ENCODE results near the gene ITPR3. TPM values are rescaled to one million over a fixed set of nuclear protein-coding genes. Genes with fewer than 3 reads are reported as not detected.

The ITPR3 gene
- total RNA-seq, 3 donors from 2014 or later (not counting 1 experiment from before 2014, with no cell fraction given) = 45.5 to 66.7 (median 46.0) TPM

- H3K27ac ChIP-seq (ENCODE audit: low read length) = peak overlapping the region; percentile 8
- 97% methylated on average over 2 of the region's 2 CpGs for WGBS (ENCODE audit: insufficient coverage)
- Mint-ChIP-seq H3K4me3 (no peak overlapping the region), H3K36me3 (no peaks in the 10 kb centered on the region), H3K9me3 (no peaks in the 10 kb centered on the region), H3K27ac (peak overlapping the region; percentile 77 to 81), H3K27me3 (ENCODE audit: low read depth in 2 of 2) (no peaks in the 10 kb centered on the region), H3K4me1 (peaks cover 12 to 35% of the 10 kb centered on the region in 2 donors)
- H3K9me3 ChIP-seq (ENCODE audit: control insufficient read depth, insufficient read depth, low read length) = no peaks in the 10 kb centered on the region
- no peak for DNase-seq
- no peak for TF ChIP-seq CTCF (IDR thresholded peaks at IDR 0.05)
- H3K36me3 ChIP-seq (ENCODE audit: control insufficient read depth, insufficient read depth, low read length) = no peaks in the 10 kb centered on the region
- intact Hi-C loops (cut with micrococcal nuclease) = no loop called here
- H3K27me3 ChIP-seq (ENCODE audit: control insufficient read depth, insufficient read depth, low read length) = no peaks in the 10 kb centered on the region
- peaks cover 37% of the 10 kb centered on the region for H3K4me1 ChIP-seq (ENCODE audit: control insufficient read depth, insufficient read depth, low read length)
- no peak overlapping the region for H3K4me3 ChIP-seq (ENCODE audit: low read length)
- ATAC-seq = no peak
Measured at GRCh38 chr6:33616113-33616512, 5.0 kb upstream of the ITPR3 start.

GRCh38 chr6:33616913-33617312, 4.2 kb upstream of the ITPR3 start:
- Mint-ChIP-seq H3K27ac (peak overlapping the region; percentile 77 to 81), H3K4me1 (peaks cover 12 to 40% of the 10 kb centered on the region in 2 donors), H3K27me3 (ENCODE audit: low read depth in 2 of 2) (no peaks in the 10 kb centered on the region), H3K4me3 (peak overlapping the region; percentile 74), H3K36me3 (no peaks in the 10 kb centered on the region), H3K9me3 (no peaks in the 10 kb centered on the region)
- DNase-seq (peak in 1 of 2 donors; percentile 57), ATAC-seq (peak; percentile 57 to 83 (median 58))
- Histone ChIP-seq H3K4me3 (ENCODE audit: low read length) (no peak overlapping the region), H3K4me1 (ENCODE audit: control insufficient read depth, insufficient read depth, low read length) (peaks cover 42% of the 10 kb centered on the region), H3K27ac (ENCODE audit: low read length) (peak overlapping the region; percentile 47), H3K36me3 (ENCODE audit: control insufficient read depth, insufficient read depth, low read length) (no peaks in the 10 kb centered on the region), H3K9me3 (ENCODE audit: control insufficient read depth, insufficient read depth, low read length) (no peaks in the 10 kb centered on the region), H3K27me3 (ENCODE audit: control insufficient read depth, insufficient read depth, low read length) (no peaks in the 10 kb centered on the region)
- intact Hi-C loops (cut with micrococcal nuclease) = no loop called here
- 45% methylated on average over 1 of the region's 4 CpGs for WGBS (ENCODE audit: insufficient coverage)
- no peak for TF ChIP-seq CTCF (IDR thresholded peaks at IDR 0.05)

GRCh38 chr6:33619166-33619840, 1.8 kb upstream of the ITPR3 start:
- H3K27ac ChIP-seq (ENCODE audit: low read length) = peak overlapping the region; percentile 89
- no peak for ATAC-seq
- no peaks in the 10 kb centered on the region for H3K27me3 ChIP-seq (ENCODE audit: control insufficient read depth, insufficient read depth, low read length)
- Mint-ChIP-seq H3K27ac (peak overlapping the region; percentile 85 to 94), H3K4me1 (peaks cover 32 to 57% of the 10 kb centered on the region in 2 donors), H3K36me3 (no peaks in the 10 kb centered on the region), H3K4me3 (peak overlapping the region; percentile 95), H3K9me3 (no peaks in the 10 kb centered on the region), H3K27me3 (ENCODE audit: low read depth in 2 of 2) (no peaks in the 10 kb centered on the region)
- WGBS (ENCODE audit: insufficient coverage) = 59% methylated on average over 5 of the region's 5 CpGs
- DNase-seq = no peak
- H3K36me3 ChIP-seq (ENCODE audit: control insufficient read depth, insufficient read depth, low read length) = peaks cover 6% of the 10 kb centered on the region
- H3K4me3 ChIP-seq (ENCODE audit: low read length) = no peak overlapping the region
- no peaks in the 10 kb centered on the region for H3K9me3 ChIP-seq (ENCODE audit: control insufficient read depth, insufficient read depth, low read length)
- H3K4me1 ChIP-seq (ENCODE audit: control insufficient read depth, insufficient read depth, low read length) = peaks cover 55% of the 10 kb centered on the region
- no peak for TF ChIP-seq CTCF (IDR thresholded peaks at IDR 0.05)
- intact Hi-C loops (cut with micrococcal nuclease) = no loop called here

Data from natural killer cell (primary cell).